ENCODE results near the gene GHR. TPM values are rescaled to one million over a fixed set of nuclear protein-coding genes. Genes with fewer than 3 reads are reported as not detected.

The GHR gene
- total RNA-seq, 4 donors from 2014 or later, result 2.0 to 6.0 (median 3.8) TPM

GRCh38 chr5:42522783-42523182, 99.5 kb downstream of the GHR start:
- Histone ChIP-seq H3K4me1 (no peaks in the 10 kb centered on the region), H3K27me3 (no peaks in the 10 kb centered on the region), H3K4me3 (no peak overlapping the region), H3K9me3 (no peaks in the 10 kb centered on the region), H3K27ac (no peak overlapping the region), H3K36me3 (no peaks in the 10 kb centered on the region)
- intact Hi-C loops (cut with DNase I), result no loop called here
- TF ChIP-seq, protein P1, sequence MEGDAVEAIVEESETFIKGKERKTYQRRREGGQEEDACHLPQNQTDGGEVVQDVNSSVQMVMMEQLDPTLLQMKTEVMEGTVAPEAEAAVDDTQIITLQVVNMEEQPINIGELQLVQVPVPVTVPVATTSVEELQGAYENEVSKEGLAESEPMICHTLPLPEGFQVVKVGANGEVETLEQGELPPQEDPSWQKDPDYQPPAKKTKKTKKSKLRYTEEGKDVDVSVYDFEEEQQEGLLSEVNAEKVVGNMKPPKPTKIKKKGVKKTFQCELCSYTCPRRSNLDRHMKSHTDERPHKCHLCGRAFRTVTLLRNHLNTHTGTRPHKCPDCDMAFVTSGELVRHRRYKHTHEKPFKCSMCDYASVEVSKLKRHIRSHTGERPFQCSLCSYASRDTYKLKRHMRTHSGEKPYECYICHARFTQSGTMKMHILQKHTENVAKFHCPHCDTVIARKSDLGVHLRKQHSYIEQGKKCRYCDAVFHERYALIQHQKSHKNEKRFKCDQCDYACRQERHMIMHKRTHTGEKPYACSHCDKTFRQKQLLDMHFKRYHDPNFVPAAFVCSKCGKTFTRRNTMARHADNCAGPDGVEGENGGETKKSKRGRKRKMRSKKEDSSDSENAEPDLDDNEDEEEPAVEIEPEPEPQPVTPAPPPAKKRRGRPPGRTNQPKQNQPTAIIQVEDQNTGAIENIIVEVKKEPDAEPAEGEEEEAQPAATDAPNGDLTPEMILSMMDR (IDR thresholded peaks at IDR 0.05), result no peak
- TF ChIP-seq POLR2A (IDR thresholded peaks at IDR 0.05), result no peak
- DNase-seq, result no peak
- 63 to 71% methylated on average over 1 of the region's 1 CpG for WGBS, 2 donors

- H3K36me3 ChIP-seq, result no peaks in the 10 kb centered on the region
- no peaks in the 10 kb centered on the region for H3K27me3 ChIP-seq
- TF ChIP-seq, protein P1 (IDR thresholded peaks at IDR 0.05), result no peak
- no peak for TF ChIP-seq POLR2A (IDR thresholded peaks at IDR 0.05)
- 85 to 91% methylated on average over 1 of the region's 1 CpG for WGBS, 2 donors
- H3K4me1 ChIP-seq, result no peaks in the 10 kb centered on the region
- H3K4me3 ChIP-seq, result no peak overlapping the region
- intact Hi-C loops (cut with DNase I), result no loop called here
- H3K27ac ChIP-seq, result no peak overlapping the region
- DNase-seq, result no peak
- no peaks in the 10 kb centered on the region for H3K9me3 ChIP-seq
Observed at GRCh38 chr5:42526179-42526578, 102.9 kb downstream of the GHR start.

- DNase-seq, result no peak
- Histone ChIP-seq H3K27me3 (no peaks in the 10 kb centered on the region), H3K4me1 (no peaks in the 10 kb centered on the region), H3K9me3 (no peaks in the 10 kb centered on the region), H3K36me3 (no peaks in the 10 kb centered on the region), H3K27ac (no peak overlapping the region), H3K4me3 (no peak overlapping the region)
- TF ChIP-seq, protein P1 (IDR thresholded peaks at IDR 0.05), result no peak
- TF ChIP-seq POLR2A (IDR thresholded peaks at IDR 0.05), result no peak
- 64 to 69% methylated on average over 2 of the region's 2 CpGs for WGBS, 2 donors
- intact Hi-C loops (cut with DNase I), result no loop called here
Observed at GRCh38 chr5:42531611-42532010, 108.4 kb downstream of the GHR start.

GRCh38 chr5:42542106-42542505, 118.9 kb downstream of the GHR start:
- intact Hi-C loops (cut with DNase I), result no loop called here
- Histone ChIP-seq H3K27me3 (no peaks in the 10 kb centered on the region), H3K36me3 (no peaks in the 10 kb centered on the region), H3K9me3 (peaks cover 0 to 15% (median 0%) of the 10 kb centered on the region in 3 donors), H3K4me1 (no peaks in the 10 kb centered on the region), H3K4me3 (no peak overlapping the region), H3K27ac (no peak overlapping the region)
- DNase-seq, result no peak
- no peak for TF ChIP-seq POLR2A (IDR thresholded peaks at IDR 0.05)
- TF ChIP-seq, protein P1 (IDR thresholded peaks at IDR 0.05), result no peak

DNA sequence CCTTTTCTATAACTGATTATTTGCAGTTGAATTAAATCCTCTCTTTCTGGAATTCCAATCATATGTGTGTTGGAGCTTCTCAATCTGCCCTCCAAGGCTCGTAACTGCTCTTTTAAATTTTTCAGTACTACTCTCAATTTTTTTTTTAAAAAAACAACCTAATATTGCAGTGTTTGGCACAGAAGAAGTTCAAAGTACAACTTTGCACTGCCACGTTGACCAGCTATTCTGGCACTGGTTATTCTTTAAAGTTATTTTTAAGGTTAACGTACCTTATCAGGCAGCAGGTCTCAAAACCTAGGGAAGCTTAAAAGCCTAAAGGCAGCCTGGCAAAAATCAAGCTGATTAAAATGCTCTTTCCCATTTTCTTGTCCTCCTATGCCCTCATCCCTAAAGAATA, 120.5 kb downstream of the GHR start:
- H3K36me3 ChIP-seq, result no peaks in the 10 kb centered on the region
- 80% methylated on average over 3 of the region's 3 CpGs for WGBS, 2 donors
- H3K27me3 ChIP-seq, result no peaks in the 10 kb centered on the region
- H3K9me3 ChIP-seq, result peaks cover 0 to 15% (median 0%) of the 10 kb centered on the region in 3 donors
- H3K4me3 ChIP-seq, result no peak overlapping the region
- no peak overlapping the region for H3K27ac ChIP-seq
- intact Hi-C loops (cut with DNase I), result no loop called here
- H3K4me1 ChIP-seq, result no peaks in the 10 kb centered on the region
- no peak for TF ChIP-seq POLR2A (IDR thresholded peaks at IDR 0.05)
- TF ChIP-seq, protein P1 (IDR thresholded peaks at IDR 0.05), result no peak
- no peak for DNase-seq
